Loucy (cell line): Measurements from ENCODE around the gene HOXD10.

Experiments
- H2AFZ ChIP-seq: fragments of 200-600 bp; sonication (generic); 2 replicates; pipeline ENCODE4 v1.6.0; 2016; ENCODE audit warnings: antibody characterized with exemption, mild to moderate bottlenecking, low read length, moderate library complexity
- H3F3A ChIP-seq: fragments of 200-600 bp; 2 replicates; pipeline ENCODE4 v1.6.0; 2016; ENCODE audit warnings: antibody characterized with exemption, low read depth, mild to moderate bottlenecking
- H3K27me3 ChIP-seq: fragments of 200-600 bp; sonication (generic); 2 replicates; pipeline ENCODE4 v1.6.1; 2014; ENCODE audit warnings: low read length, mild to moderate bottlenecking; ENCODE audit not compliant: insufficient read depth, poor library complexity, severe bottlenecking
- H3K36me3 ChIP-seq: fragments of 200-600 bp; sonication (generic); 2 replicates; pipeline ENCODE4 v1.6.1; 2016; ENCODE audit warnings: low read length; ENCODE audit not compliant: insufficient read depth
- H3K4me1 ChIP-seq: fragments of 200-600 bp; sonication (generic); 2 replicates; pipeline ENCODE4 v1.5.1; 2014; ENCODE audit warnings: low read length, mild to moderate bottlenecking; ENCODE audit not compliant: insufficient read depth, poor library complexity, severe bottlenecking
- H3K4me2 ChIP-seq: fragments of 200-600 bp; sonication (generic); 2 replicates; pipeline ENCODE4 v1.6.0; 2014; ENCODE audit warnings: antibody characterized with exemption, low read length, low read depth, mild to moderate bottlenecking; ENCODE audit not compliant: poor library complexity, severe bottlenecking
- H3K4me3 ChIP-seq: fragments of 200-600 bp; sonication (generic); 2 replicates; pipeline ENCODE4 v1.5.1; 2014; ENCODE audit warnings: low read length, mild to moderate bottlenecking, mixed read lengths; ENCODE audit not compliant: poor library complexity, severe bottlenecking
- H3K79me2 ChIP-seq: fragments of 200-600 bp; sonication (generic); 2 replicates; pipeline ENCODE4 v1.6.1; 2014; ENCODE audit warnings: low read length; ENCODE audit not compliant: insufficient read depth
- H3K9ac ChIP-seq: fragments of 200-600 bp; sonication (generic); 2 replicates; pipeline ENCODE4 v1.6.0; 2014; ENCODE audit warnings: mild to moderate bottlenecking, low read depth, low read length, moderate library complexity; ENCODE audit not compliant: poor library complexity, severe bottlenecking
- H3K9me2 ChIP-seq: fragments of 200-600 bp; sonication (generic); replicated peaks from 2 replicates; pipeline ENCODE4 v1.6.1; 2016; ENCODE audit warnings: low read depth, low read length, mixed read lengths
- H3K9me3 ChIP-seq: fragments of 200-600 bp; sonication (generic); 2 replicates; pipeline ENCODE4 v1.6.1; 2014; ENCODE audit warnings: mild to moderate bottlenecking, antibody characterized with exemption, low read length, low read depth; ENCODE audit not compliant: insufficient read depth
- H4K20me1 ChIP-seq: fragments of 200-600 bp; sonication (generic); 2 replicates; pipeline ENCODE4 v1.6.0; 2014; ENCODE audit warnings: antibody characterized with exemption, low read length, mild to moderate bottlenecking; ENCODE audit not compliant: insufficient read depth, poor library complexity, severe bottlenecking
- CTCF ChIP-seq: fragments of 200-600 bp; sonication (generic); conservative IDR thresholded peaks from 2 replicates; pipeline ENCODE4 v1.5.1; 2014; ENCODE audit warnings: mild to moderate bottlenecking, antibody characterized with exemption, low read length
- EZH2phosphoT487 ChIP-seq: fragments of 200-600 bp; IDR thresholded peaks from 2 replicates; pipeline ENCODE4 v1.6.1; 2018; ENCODE audit warnings: antibody characterized with exemption, mild to moderate bottlenecking, moderate library complexity, borderline replicate concordance

The HOXD10 gene

GRCh38 chr2:176093898-176094249 is 22.7 kb upstream of the HOXD10 start:
- no peak overlapping the region for H3K4me3 ChIP-seq
- no peak overlapping the region for H2AFZ ChIP-seq
- H3F3A ChIP-seq: no peaks in the 10 kb centered on the region
- peaks cover 17% of the 10 kb centered on the region for H3K4me1 ChIP-seq
- no peaks in the 10 kb centered on the region for H3K79me2 ChIP-seq
- no peaks in the 10 kb centered on the region for H3K9me3 ChIP-seq
- no peaks in the 10 kb centered on the region for H3K9me2 ChIP-seq
- no peaks in the 10 kb centered on the region for H4K20me1 ChIP-seq
- H3K27me3 ChIP-seq: no peaks in the 10 kb centered on the region
- TF ChIP-seq EZH2phosphoT487 (no peak), CTCF (no peak)
- H3K4me2 ChIP-seq: no peak overlapping the region
- H3K9ac ChIP-seq: no peak overlapping the region
- H3K36me3 ChIP-seq: no peaks in the 10 kb centered on the region

GRCh38 chr2:176094349-176094748 is 22.2 kb upstream of the HOXD10 start:
- Histone ChIP-seq H3K36me3 (no peaks in the 10 kb centered on the region), H3K9me2 (no peaks in the 10 kb centered on the region), H3K79me2 (no peaks in the 10 kb centered on the region), H3K9me3 (no peaks in the 10 kb centered on the region), H2AFZ (no peak overlapping the region), H3K4me2 (no peak overlapping the region), H3K4me3 (no peak overlapping the region), H4K20me1 (no peaks in the 10 kb centered on the region), H3F3A (no peaks in the 10 kb centered on the region), H3K27me3 (no peaks in the 10 kb centered on the region), H3K4me1 (peaks cover 17% of the 10 kb centered on the region), H3K9ac (no peak overlapping the region)
- no peak for TF ChIP-seq CTCF
- TF ChIP-seq EZH2phosphoT487: no peak

GRCh38 chr2:176095421-176095820 is 21.2 kb upstream of the HOXD10 start:
- Histone ChIP-seq H3K4me3 (no peak overlapping the region), H3K9ac (no peak overlapping the region), H3K9me3 (no peaks in the 10 kb centered on the region), H2AFZ (no peak overlapping the region; the same call in 1 of the 2 replicates), H3K79me2 (no peaks in the 10 kb centered on the region), H3K9me2 (no peaks in the 10 kb centered on the region), H3K36me3 (no peaks in the 10 kb centered on the region), H3F3A (no peaks in the 10 kb centered on the region), H4K20me1 (no peaks in the 10 kb centered on the region), H3K4me2 (peak overlapping the region; percentile 96), H3K4me1 (peaks cover 17% of the 10 kb centered on the region), H3K27me3 (no peaks in the 10 kb centered on the region)
- TF ChIP-seq CTCF: no peak
